Tibial nerve (tissue), 4 donors: Measurements from ENCODE around the gene TTC39C.

ENCODE experiments used
- CTCF ChIP-seq, 5 experiments: fragments of 200-600 bp in 3 of 5; fragments of 450-650 bp in 2 of 5; sonication (generic) in 3 of 5; IDR thresholded peaks; one replicate each; pipeline ENCODE4 v1.5.1; 2016 to 2019; ENCODE audit warnings: antibody characterized with exemption in 5 of 5, mild to moderate bottlenecking in 3 of 5, moderate library complexity in 2 of 5
- EP300 ChIP-seq, 2 donors: sonication (generic); formaldehyde crosslinking; IDR thresholded peaks; one replicate each; pipeline ENCODE4 v1.6.1; 2017; ENCODE audit warnings: antibody characterized with exemption in 2 of 2, mild to moderate bottlenecking in 1 of 2
- POLR2A ChIP-seq, 2 donors: fragments of 450-650 bp; IDR thresholded peaks; one replicate each; pipeline ENCODE4 v1.6.1; 2017; ENCODE audit warnings: antibody characterized with exemption in 2 of 2, mild to moderate bottlenecking in 2 of 2, moderate library complexity in 2 of 2

GRCh38 chr18:24027156-24027827 lies 12.7 kb downstream of the TTC39C start:
- no peak for TF ChIP-seq POLR2A (IDR thresholded peaks at IDR 0.05)
- TF ChIP-seq CTCF (IDR thresholded peaks at IDR 0.05) = no peak
- TF ChIP-seq EP300 (IDR thresholded peaks at IDR 0.05) = peak in 1 of 2 donors; percentile 63
